GM21528 (cell line): ENCODE measurements around the gene KCND3.

Experiments
- ATAC-seq: cut with Tn5 transposase; IDR thresholded peaks from one replicate; pipeline ENCODE4 v1.9.1; 2021; ENCODE audit warnings: mild to moderate bottlenecking, moderate library complexity; ENCODE audit not compliant: unreplicated experiment, low FRiP score

KCND3 gene

GRCh38 chr1:111988743-111989453 lies 570 bp downstream of the KCND3 start:
- ATAC-seq = no peak

GRCh38 chr1:111988377-111988742 lies 1.1 kb downstream of the KCND3 start:
- no peak for ATAC-seq

DNA sequence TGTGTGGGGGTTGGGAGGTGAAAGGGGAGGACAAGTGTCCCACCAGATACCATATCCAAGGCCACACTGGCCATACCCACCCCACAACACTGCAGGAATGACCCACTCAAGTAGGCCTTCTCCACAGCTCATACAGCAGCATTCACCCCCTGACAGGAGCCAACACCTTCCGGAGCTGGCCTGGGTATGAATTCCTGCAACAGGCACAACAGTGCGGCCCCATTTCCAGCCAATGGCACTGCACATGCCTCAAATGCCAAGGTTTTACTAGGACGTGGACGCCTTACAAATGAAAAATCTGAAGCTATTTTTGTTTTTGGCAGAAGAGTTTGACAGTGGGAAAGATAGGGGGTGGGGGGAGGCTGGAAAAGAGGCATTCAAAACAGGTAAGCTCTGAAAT lies 2.0 kb downstream of the KCND3 start:
- ATAC-seq = no peak

DNA sequence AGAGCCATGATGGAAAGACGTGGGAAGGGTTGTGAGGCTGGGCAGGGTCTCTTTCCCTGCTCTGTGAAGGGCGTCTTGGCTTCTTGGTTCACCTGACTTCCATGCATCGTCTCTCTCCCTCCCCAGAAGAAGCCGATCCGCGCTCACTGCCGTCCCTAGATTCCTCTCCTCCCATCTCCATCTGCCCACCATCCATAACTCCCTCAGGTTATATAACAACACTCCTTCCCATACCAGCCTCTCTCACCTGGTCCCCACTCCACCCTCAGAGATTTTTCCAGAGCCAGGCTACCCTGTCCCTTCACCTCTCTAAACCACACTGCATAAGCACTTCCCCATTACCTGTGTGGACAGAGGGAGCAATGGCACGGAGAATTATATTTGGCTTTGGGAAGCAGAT lies 6.0 kb downstream of the KCND3 start:
- no peak for ATAC-seq

- no peak for ATAC-seq
These were observed 7.0 kb downstream of the KCND3 start for GRCh38 chr1:111982428-111982827.

DNA sequence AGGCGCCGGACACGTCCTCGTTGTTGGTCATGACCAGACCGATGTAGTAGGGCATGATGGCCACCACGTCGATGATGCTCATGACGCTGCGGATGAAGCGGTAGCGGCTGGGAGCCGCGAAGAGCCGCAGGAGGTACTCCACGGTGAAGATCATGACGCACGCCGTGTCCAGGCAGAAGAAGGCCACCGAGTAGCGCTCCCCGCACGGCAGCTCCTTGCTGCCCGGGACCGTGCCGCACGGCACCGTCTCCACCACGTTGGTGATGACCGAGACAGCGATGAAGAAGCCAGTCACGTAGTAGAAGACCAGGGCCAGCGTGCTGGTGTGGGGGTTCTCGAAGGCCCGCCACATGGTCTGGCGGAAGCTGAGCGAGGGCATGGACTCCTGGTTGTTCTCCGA lies 7.6 kb downstream of the KCND3 start:
- ATAC-seq = no peak

DNA sequence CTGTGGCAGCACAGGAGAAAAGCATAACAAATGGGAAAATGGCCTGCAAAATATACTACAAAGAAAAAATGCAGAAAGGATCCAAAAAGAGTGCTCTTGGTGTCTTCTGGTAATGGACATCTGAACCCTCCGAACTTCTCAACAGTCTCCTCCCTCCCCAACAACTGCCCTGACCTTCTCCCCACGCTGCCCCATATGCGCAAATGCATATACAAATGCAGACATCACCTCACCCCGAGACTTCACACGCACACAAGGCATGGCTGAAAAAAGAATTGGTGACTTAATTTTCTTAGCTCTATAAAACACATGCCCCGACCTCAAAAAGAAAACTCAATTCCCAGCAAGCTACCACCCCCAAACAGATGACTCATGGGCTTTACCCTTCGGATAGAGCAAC lies 8.4 kb downstream of the KCND3 start:
- ATAC-seq = no peak

GRCh38 chr1:111980686-111981085 lies 8.8 kb downstream of the KCND3 start:
- no peak for ATAC-seq

DNA sequence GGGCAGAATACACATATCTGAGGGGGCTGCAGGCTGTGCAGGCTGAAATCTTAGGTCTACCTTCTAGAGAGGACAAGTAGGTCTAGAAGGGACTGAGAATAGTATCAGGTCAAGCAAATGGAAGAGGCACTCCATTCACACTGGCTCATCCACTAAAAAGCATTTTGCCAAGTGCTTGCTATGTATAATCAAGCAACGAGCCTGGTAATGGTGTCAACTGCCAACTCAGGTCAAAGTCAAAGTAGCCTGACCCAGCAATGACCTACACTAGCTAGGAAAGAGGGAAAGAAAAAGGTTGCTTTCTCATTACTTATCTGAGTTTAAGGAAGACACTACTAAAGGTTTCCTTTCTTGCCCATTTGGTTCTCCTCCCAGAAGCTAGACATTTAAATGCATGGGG lies 10.8 kb downstream of the KCND3 start:
- ATAC-seq = no peak

DNA sequence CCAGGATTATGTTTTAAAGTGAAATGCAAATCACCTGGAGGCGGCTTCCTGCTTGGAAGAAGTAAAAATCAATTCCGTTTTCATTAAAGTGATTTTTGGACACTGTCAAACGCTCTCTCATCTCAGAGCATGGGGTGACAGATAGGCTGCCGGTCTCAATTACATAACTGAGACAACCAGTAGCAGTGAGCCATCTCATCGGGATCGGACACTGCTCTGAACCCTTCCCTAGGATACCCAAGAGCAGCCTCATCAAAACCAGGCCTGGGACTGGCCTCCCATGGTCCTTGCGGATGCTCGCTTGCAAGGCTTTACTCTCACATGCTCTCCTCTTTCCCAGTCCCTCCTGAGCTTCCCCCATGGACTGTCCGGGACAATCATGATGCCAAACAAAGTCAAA lies 12.1 kb downstream of the KCND3 start:
- no peak for ATAC-seq

DNA sequence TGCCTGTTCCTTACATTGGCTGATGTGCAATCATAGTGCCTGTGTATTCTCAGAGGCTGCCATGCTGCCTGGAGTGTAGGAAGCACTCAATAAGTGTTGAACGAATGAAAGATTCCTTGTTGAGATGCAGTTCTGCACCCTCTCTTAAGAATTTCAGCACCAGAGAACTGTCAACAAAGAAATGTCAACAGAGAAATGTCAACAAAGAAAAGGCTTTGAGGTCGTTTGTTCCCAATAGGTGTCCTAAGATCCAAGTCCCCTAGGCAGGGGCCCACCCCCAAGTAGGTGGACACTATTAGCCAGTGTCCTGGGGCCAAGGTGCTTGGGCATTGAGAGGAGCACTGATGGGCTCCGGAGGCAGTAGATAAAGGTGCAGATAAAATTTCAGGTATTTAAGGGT lies 12.6 kb downstream of the KCND3 start:
- ATAC-seq = no peak

DNA sequence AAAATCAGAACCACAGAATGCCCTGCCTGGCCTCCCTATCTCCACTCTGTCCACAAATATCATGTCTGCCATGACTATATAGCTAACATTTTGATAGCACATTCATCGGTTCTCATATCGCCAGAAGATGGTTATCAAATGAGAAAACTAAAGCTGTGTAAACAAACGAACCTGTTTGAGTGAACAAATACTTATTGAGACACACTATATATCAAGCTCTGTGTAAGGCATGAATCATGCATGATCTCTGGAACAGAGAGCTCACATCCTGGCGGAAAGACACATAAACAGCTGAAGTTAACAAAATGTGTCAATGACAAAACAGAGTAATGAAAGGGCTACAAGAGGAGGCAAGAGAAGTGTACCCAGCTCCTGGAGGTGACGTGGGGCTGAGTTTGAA lies 13.1 kb downstream of the KCND3 start:
- ATAC-seq = no peak

DNA sequence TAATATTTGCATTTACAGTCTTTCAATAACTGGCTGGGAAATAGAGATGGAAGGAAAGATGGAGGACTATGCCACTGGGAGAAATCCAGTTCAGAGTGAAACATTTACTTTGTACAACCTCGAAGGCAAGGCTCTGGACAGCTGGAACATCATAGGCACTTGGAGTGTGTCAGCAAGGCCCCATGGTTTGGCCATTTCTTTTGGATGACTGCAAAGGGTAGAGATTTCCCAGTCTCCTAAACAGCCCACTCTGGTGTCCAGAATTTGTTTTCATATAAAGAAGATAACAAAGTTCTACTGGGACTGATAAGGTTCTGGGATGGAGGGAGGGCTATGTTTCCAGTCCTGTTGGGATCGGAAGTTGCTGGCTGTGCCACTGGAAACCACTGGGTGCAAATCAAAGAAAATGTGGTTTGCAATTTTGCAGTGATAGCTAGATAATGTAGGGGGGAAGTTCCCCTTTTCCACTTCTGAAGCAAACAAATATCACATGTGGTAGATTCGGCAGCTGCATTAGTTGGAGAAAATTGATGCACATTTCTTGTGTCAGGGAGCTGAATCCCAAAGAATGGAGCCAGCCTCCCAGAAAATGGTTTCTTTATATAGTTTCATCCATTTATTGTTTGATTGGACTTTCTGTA lies 16.2 kb downstream of the KCND3 start:
- ATAC-seq = no peak

GRCh38 chr1:111971396-111971795 lies 18.1 kb downstream of the KCND3 start:
- ATAC-seq = no peak

DNA sequence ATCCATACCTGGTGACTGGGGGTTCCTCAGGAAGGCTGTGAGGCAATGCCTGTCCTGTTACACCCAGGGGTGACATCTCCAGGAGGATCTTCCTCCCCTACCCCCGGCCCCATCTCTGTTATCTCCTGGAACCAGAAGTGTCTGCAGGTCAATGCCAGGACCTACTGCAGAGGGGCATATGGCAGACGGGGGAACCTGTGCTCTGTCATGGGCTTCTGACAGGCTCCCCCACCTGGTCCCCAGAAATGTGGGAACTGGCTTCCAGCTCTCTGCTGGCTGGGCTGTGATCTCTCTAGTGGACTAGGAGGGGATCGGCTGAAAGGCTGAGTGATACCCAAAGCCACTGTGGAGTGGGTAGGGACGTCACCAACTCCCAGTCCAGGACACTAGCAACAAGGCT lies 21.0 kb downstream of the KCND3 start:
- no peak for ATAC-seq

- no peak for ATAC-seq
These were observed 21.6 kb downstream of the KCND3 start for GRCh38 chr1:111967886-111968285.

DNA sequence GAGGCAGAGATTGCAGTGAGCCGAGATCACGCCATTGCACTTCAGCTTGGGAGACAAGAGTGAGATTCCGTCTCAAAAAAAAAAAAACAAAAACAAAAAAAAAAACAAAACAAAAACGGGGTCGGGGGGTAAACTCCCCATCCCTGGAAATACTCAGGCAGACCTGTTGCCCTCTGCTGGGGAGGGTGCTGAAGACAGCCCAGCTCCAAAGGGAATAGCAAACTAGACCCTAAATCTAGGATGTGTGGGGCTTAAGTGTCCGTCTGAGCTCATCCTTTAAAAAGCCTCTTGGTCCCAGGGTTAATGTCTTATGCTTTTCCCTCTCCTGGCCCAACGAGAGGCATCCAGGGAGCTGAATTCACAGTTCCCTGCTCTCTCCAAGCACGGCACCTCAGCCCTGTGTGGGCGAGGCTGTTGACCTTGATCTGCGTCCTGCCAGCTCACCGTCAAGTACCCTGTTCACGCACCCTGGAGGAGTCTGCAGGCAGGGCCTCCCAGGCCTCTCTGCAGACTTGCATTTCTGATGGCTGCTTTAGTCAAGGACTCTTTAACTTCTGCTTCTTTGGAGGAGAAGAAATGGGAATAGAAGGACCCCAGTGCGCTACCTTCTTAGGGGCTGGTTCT lies 22.3 kb downstream of the KCND3 start:
- ATAC-seq = no peak

DNA sequence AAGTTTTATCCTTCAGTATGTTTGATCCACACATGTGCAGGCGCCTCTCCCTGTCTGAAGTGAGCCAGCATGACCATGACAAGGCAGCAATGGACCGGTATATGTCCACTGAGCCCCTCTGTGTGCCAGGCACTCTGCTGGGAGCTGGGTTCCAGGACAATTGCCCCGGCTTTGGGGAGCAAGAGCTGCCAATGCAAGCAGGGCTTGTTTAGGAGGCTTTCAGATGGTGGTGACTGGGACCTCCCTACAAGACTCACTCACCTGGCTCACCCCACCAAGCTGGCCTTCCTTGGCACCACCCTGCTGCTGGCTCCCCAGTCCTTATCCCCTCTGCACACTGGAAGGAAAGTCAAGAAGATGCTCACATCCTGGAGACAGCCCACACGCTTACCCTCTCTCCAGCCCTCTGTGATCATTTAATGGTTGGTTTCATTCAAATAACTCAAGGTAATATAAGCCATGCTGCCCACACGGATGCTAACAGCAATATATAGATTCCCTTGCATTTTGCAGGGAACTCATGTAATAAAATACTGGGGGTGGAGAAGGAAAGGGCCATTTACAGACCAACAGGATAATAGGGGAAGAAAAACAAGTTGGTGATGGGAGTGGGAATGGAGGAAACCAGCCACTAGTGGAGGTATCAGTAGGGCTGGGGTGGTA lies 23.6 kb downstream of the KCND3 start:
- ATAC-seq = no peak

- no peak for ATAC-seq
These were observed 25.3 kb downstream of the KCND3 start for GRCh38 chr1:111963985-111964738.

- no peak for ATAC-seq
These were observed 27.5 kb downstream of the KCND3 start for GRCh38 chr1:111961773-111962565.
